ENCODE data around the gene NRXN3. TPM values are rescaled to one million over a fixed set of nuclear protein-coding genes. Genes with fewer than 3 reads are reported as not detected.

The NRXN3 gene
- total and polyA plus RNA-seq, 11 donors = 0.19 to 2.2 (median 1.1) TPM

GRCh38 chr14:78763746-78764145, 593.6 kb downstream of the NRXN3 start:
- DNase-seq = no peak
- Histone ChIP-seq H3K27me3 (peaks cover 0 to 5% (median 0%) of the 10 kb centered on the region in 9 donors), H3K27ac (no peak overlapping the region), H3K4me1 (no peaks in the 10 kb centered on the region), H3K36me3 (no peaks in the 10 kb centered on the region), H3K4me3 (no peak overlapping the region), H3K9me3 (no peaks in the 10 kb centered on the region)
- intact Hi-C loops (cut with DNase I) = no loop called here
- WGBS, 4 donors = 86 to 100% (median 92%) methylated on average over 1 of the region's 1 CpG
- ATAC-seq = no peak
- TF ChIP-seq CTCF (IDR thresholded peaks at IDR 0.05) = no peak
- TF ChIP-seq POLR2A (IDR thresholded peaks at IDR 0.05) = no peak

GRCh38 chr14:78764240-78764639, 594.1 kb downstream of the NRXN3 start:
- Histone ChIP-seq H3K36me3 (no peaks in the 10 kb centered on the region), H3K4me3 (no peak overlapping the region), H3K9me3 (no peaks in the 10 kb centered on the region), H3K4me1 (no peaks in the 10 kb centered on the region), H3K27me3 (peaks cover 0 to 5% (median 0%) of the 10 kb centered on the region in 9 donors), H3K27ac (no peak overlapping the region)
- DNase-seq (no peak), ATAC-seq (no peak)
- 35 to 40% (median 37%) methylated on average over 5 of the region's 5 CpGs for WGBS, 4 donors
- intact Hi-C loops (cut with DNase I) = no loop called here
- TF ChIP-seq POLR2A (IDR thresholded peaks at IDR 0.05) = no peak
- TF ChIP-seq CTCF (IDR thresholded peaks at IDR 0.05) = no peak

GRCh38 chr14:78764645-78765044, 594.5 kb downstream of the NRXN3 start:
- no peak overlapping the region for H3K4me3 ChIP-seq
- whole genome bisulfite sequencing, 4 donors = 57 to 72% (median 66%) methylated on average over 4 of the region's 4 CpGs
- no peaks in the 10 kb centered on the region for H3K9me3 ChIP-seq
- H3K4me1 ChIP-seq = no peaks in the 10 kb centered on the region
- no peak for ATAC-seq
- H3K27me3 ChIP-seq = peaks cover 0 to 5% (median 0%) of the 10 kb centered on the region in 9 donors
- intact Hi-C loops (cut with DNase I) = no loop called here
- no peak overlapping the region for H3K27ac ChIP-seq
- TF ChIP-seq CTCF (IDR thresholded peaks at IDR 0.05) (no peak), POLR2A (IDR thresholded peaks at IDR 0.05) (no peak)
- H3K36me3 ChIP-seq = no peaks in the 10 kb centered on the region
- DNase-seq = no peak

- no peak overlapping the region for H3K27ac ChIP-seq
- no peaks in the 10 kb centered on the region for H3K4me1 ChIP-seq
- H3K4me3 ChIP-seq = no peak overlapping the region
- 56 to 65% (median 60%) methylated on average over 5 of the region's 5 CpGs for WGBS, 4 donors
- no peak for ATAC-seq
- DNase-seq = no peak
- intact Hi-C loops (cut with DNase I) = no loop called here
- peaks cover 0 to 5% (median 0%) of the 10 kb centered on the region in 9 donors for H3K27me3 ChIP-seq
- no peaks in the 10 kb centered on the region for H3K36me3 ChIP-seq
- TF ChIP-seq CTCF (IDR thresholded peaks at IDR 0.05) = no peak
- no peak for TF ChIP-seq POLR2A (IDR thresholded peaks at IDR 0.05)
- no peaks in the 10 kb centered on the region for H3K9me3 ChIP-seq
Measured at GRCh38 chr14:78767436-78767835, 597.3 kb downstream of the NRXN3 start.

Data from heart left ventricle (tissue), 16 donors.